NOMO-1 treated with DMSO at 0.1 percent for 48 hours (cell line): Measurements from ENCODE around the gene NTPCR.
"Not testable (repeated sequence)": the region's sequence is repeated elsewhere in the genome, so short reads cannot be mapped to it uniquely, and the experiment has no call there.

Experiments used
- DNase-seq: peaks from one replicate; lab custom pipeline; 2025; ENCODE audit not compliant: unreplicated experiment; lab: John Stamatoyannopoulos, UW

NTPCR gene

GRCh38 chr1:232983817-232984567, 33.6 kb downstream of the NTPCR start:
- DNase-seq: no peak

- DNase-seq: no peak
Measured at GRCh38 chr1:232984577-232985425, 34.4 kb downstream of the NTPCR start.

GRCh38 chr1:232985882-232986526, 35.6 kb downstream of the NTPCR start:
- DNase-seq: no peak

GRCh38 chr1:232986527-232986922, 36.1 kb downstream of the NTPCR start:
- no peak for DNase-seq

- DNase-seq: no peak
Measured at GRCh38 chr1:232987046-232987773, 36.8 kb downstream of the NTPCR start.

- DNase-seq: no peak
Measured at GRCh38 chr1:232987774-232988140, 37.3 kb downstream of the NTPCR start.

GRCh38 chr1:232988572-232989040, 38.2 kb downstream of the NTPCR start:
- no peak for DNase-seq

GRCh38 chr1:232990176-232991128, 40.0 kb downstream of the NTPCR start:
- DNase-seq: no peak

GRCh38 chr1:232991238-232991637, 40.8 kb downstream of the NTPCR start:
- no peak for DNase-seq

GRCh38 chr1:232992227-232992626, 41.8 kb downstream of the NTPCR start:
- no peak for DNase-seq

GRCh38 chr1:232993555-232993954, 43.1 kb downstream of the NTPCR start:
- DNase-seq: no peak

- no peak for DNase-seq
Measured at GRCh38 chr1:232995189-232995588, 44.8 kb downstream of the NTPCR start.

- DNase-seq: no peak
Measured at GRCh38 chr1:232996143-232996542, 45.7 kb downstream of the NTPCR start.

- no peak for DNase-seq
Measured at GRCh38 chr1:232998138-232998537, 47.7 kb downstream of the NTPCR start.

- no peak for DNase-seq
Measured at GRCh38 chr1:232998646-232999045, 48.2 kb downstream of the NTPCR start.

GRCh38 chr1:232999956-233000625, 49.7 kb downstream of the NTPCR start:
- no peak for DNase-seq

GRCh38 chr1:233003638-233004037, 53.2 kb downstream of the NTPCR start:
- not testable (repeated sequence) for DNase-seq

GRCh38 chr1:233004451-233004850, 54.0 kb downstream of the NTPCR start:
- DNase-seq: no peak

- no peak for DNase-seq
Measured at GRCh38 chr1:233005156-233005555, 54.7 kb downstream of the NTPCR start.
